NCI-H82 treated with DMSO at 0.1 percent for 48 hours (cell line): ENCODE measurements around the gene PLEK.
"Not testable (repeated sequence)": the region's sequence is repeated elsewhere in the genome, so short reads cannot be mapped to it uniquely, and the experiment has no call there.

Source experiments
- DNase-seq: peaks from one replicate; lab custom pipeline; 2025; ENCODE audit not compliant: unreplicated experiment; lab: John Stamatoyannopoulos, UW

Gene PLEK

GRCh38 chr2:68438455-68439303, 73.6 kb downstream of the PLEK start:
- no peak for DNase-seq

DNA sequence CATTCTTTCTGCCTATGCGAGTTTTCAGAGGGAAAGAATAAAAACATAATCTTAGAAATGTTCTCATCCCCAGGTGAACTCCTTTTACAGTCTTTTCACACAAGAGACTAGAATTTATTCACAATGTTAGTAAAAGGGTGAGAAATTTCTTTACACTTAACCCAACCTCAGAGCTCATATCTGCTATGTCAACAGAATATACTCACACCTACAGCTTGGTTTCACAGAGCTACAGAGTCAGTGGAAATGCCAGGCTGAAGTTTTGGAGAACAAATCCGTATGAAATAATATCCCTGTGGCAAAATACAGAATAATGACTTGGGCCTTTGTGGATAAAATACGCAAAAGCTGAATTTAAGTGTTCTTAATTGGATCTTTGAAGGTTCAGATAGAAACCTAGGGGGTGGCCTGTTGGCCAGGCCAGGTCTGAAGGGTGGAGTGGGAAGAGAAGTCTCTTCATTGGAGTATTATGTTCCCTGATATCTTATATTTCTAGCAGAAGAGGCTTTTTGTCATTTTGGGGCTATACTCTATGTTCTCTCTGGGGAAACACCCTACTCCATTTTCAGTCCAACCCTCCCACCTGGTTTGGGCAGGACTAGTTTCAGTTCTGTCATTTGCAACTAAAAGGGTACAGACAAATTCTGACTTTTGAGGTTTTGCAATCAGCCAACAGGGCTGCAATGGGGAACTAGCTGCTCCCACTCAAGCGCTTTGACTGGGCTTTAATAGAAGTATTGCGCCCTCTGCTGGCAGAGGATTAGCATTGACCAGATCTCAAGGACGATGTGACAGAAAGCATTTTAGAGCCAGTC, 76.3 kb downstream of the PLEK start:
- DNase-seq = peak; percentile 83

DNA sequence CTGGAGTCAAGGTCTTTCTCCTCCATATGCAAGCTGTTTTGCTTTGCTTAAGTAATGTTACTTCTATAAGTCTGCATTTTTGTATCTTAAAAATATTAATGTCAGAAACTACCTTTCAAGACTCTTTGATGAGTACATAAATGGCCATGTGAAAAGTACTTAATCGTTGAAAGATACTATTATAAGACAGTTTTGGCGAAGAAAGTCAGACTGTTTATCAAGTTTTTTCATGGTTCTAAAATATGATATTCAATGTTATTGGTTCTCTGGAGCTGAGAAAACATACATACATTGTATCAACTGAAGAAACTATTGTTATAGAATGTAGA, 76.9 kb downstream of the PLEK start:
- no peak for DNase-seq

- DNase-seq = not testable (repeated sequence)
Observed at GRCh38 chr2:68446425-68446824, 81.3 kb downstream of the PLEK start.
